C4-2B (cell line): ENCODE measurements around the gene EFCAB6.

Experiments used
- H3K27ac ChIP-seq: fragments of 450-650 bp; 2 replicates; pipeline ENCODE4 v1.5.1; 2017
- ZFX ChIP-seq: fragments of 450-650 bp; IDR thresholded peaks from 2 replicates; pipeline ENCODE4 v1.6.1; 2017
- TF ChIP-seq, protein P1 (sequence below): fragments of 450-650 bp; conservative IDR thresholded peaks from 2 replicates; pipeline ENCODE4 v1.5.1; 2017; ENCODE audit warnings: mild to moderate bottlenecking

EFCAB6 gene

DNA sequence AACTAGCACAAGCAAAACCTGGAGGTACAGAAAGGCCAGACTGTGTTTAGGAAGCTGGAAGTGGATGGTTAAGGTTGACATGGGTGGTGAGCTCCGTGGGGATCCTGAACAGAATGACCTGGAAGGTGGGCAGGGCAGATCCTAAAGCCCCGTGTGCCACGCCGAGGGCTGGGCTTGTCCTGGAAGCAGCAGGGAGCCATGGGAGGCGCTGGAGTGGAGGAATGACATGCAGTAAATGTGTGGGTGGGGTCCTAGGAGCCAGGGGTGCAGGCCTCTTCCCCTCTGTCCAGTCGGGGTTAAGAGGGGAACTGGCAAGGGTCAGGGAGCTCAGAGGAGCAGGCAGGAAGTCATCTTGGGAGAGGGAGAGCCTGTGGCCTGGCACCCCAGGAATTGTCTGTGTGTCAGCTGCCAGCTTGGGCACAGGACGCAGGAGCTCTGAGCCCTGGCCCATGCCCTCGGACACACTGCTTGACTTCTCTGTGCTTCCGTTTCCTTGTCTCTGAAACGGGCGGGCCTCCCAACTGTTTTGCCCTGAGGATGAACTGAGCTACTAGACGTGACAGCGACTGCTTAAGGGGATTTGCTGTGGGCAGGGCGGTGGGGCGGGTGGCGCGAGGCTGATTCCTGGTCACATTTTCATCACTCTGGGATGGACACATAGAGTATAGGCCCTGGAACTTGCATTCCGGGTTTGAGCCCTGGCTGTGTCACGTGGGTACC, 324.6 kb downstream of the EFCAB6 start:
- no peak overlapping the region for H3K27ac ChIP-seq
- TF ChIP-seq ZFX = no peak
- TF ChIP-seq, protein P1, sequence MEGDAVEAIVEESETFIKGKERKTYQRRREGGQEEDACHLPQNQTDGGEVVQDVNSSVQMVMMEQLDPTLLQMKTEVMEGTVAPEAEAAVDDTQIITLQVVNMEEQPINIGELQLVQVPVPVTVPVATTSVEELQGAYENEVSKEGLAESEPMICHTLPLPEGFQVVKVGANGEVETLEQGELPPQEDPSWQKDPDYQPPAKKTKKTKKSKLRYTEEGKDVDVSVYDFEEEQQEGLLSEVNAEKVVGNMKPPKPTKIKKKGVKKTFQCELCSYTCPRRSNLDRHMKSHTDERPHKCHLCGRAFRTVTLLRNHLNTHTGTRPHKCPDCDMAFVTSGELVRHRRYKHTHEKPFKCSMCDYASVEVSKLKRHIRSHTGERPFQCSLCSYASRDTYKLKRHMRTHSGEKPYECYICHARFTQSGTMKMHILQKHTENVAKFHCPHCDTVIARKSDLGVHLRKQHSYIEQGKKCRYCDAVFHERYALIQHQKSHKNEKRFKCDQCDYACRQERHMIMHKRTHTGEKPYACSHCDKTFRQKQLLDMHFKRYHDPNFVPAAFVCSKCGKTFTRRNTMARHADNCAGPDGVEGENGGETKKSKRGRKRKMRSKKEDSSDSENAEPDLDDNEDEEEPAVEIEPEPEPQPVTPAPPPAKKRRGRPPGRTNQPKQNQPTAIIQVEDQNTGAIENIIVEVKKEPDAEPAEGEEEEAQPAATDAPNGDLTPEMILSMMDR = no peak

DNA sequence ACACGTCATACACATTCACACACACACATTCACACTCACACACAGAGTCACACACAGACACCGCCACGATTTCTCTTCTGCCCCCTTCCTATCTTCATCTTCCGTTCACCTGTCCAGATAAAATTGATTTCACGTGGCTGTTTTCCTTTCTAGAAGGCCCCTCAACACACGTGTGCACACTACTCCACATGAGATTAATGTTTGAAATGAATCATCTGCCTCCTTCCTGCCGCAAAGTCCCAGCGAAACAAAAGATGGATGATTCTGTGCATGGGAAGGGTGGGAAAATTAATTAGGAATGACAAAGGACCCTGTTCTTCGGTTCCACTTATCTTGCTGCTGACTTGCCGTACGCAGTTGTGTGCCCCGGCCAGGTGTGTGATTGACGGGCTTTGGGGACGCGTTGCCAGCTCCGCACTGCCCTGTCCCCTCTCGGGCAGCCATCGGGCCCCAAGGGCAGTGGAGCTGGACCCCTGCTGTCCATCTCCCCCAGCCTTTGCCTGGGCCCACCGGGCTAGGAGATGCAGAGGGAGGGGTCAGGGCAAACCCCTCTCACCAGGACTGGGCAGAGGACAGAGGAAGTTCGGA, 326.5 kb downstream of the EFCAB6 start:
- TF ChIP-seq, protein P1 = no peak
- no peak for TF ChIP-seq ZFX
- no peak overlapping the region for H3K27ac ChIP-seq

DNA sequence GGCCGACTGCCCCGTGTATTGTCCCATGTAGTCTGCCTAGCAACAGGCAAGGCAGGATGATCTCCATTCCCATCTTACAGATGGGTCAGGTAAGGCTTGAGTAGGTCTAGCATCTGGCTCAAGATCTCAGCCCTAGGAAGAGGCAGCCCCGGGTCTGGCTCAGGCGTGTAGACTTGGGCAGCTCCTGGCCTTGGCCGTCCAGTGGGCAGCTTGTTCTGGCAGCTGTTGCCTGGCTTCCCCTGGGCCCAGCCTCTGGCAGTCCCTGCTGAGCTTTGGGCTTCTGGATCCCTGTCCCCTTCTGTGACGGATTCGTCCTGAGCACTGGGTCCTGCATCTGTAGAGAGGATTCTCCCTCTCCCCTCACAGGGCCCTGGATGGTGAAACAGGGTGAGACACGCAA, 327.9 kb downstream of the EFCAB6 start:
- TF ChIP-seq ZFX = no peak
- TF ChIP-seq, protein P1 = no peak
- no peak overlapping the region for H3K27ac ChIP-seq

DNA sequence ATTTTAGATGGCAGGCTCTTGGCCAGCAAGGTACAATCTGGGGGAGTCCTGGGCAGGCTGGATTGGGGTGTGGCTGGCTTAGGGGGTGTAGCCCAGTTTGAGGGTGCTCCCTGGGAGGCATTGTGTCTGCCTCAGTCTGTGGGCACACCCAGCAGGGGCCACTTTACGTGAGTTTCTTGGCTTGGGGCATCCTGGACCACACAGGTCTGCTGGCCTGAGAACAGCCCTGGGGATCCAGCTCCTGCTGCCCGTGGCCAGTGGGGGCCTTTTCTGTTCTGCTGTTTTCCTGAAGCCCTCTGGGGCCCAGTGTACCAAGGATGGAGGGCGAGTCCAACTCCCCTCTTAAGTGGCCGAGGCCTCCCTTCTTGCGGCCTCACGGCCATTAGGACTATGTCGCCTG, 328.4 kb downstream of the EFCAB6 start:
- TF ChIP-seq, protein P1 = no peak
- TF ChIP-seq ZFX = no peak
- H3K27ac ChIP-seq = no peak overlapping the region

DNA sequence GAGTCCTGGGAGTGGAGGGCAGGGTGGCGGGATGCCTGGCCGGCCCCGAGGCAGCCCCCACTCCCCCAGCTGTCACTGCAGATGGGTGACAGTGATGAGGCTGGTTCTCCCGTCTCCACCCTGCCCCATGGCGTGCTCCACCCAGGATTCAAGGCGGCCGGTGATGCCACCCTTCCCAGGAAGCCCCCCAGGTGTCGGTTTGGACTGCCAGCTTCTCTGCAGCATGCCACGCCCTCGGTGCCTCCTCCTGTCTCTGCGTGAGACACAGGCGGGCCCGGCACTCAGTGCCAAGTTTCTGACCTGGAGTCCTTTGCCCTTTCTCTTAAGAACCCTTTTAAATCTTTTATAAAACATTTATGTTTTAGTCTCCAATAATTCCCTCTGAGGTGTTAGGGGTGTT, 328.8 kb downstream of the EFCAB6 start:
- TF ChIP-seq, protein P1 = no peak
- no peak for TF ChIP-seq ZFX

DNA sequence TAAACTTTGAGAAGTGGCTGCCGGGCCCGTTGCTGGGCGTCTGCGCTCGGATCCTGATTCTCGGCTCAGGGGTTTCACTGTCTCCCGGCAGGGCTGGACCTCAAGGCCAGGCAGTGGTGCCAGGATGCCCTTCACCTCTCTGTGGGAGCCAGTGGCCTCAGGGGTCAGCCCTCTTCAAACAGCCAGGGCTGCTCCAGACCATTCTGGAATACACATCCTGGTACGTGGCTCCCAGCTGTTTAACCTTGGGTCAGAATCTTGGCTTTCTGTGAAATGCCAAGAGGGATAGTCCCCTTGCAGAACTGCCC, 329.8 kb downstream of the EFCAB6 start:
- TF ChIP-seq, protein P1 = no peak
- no peak for TF ChIP-seq ZFX
- no peak overlapping the region for H3K27ac ChIP-seq

More for the DNA sequence above, 328.8 kb downstream of the EFCAB6 start:
- no peak overlapping the region for H3K27ac ChIP-seq

DNA sequence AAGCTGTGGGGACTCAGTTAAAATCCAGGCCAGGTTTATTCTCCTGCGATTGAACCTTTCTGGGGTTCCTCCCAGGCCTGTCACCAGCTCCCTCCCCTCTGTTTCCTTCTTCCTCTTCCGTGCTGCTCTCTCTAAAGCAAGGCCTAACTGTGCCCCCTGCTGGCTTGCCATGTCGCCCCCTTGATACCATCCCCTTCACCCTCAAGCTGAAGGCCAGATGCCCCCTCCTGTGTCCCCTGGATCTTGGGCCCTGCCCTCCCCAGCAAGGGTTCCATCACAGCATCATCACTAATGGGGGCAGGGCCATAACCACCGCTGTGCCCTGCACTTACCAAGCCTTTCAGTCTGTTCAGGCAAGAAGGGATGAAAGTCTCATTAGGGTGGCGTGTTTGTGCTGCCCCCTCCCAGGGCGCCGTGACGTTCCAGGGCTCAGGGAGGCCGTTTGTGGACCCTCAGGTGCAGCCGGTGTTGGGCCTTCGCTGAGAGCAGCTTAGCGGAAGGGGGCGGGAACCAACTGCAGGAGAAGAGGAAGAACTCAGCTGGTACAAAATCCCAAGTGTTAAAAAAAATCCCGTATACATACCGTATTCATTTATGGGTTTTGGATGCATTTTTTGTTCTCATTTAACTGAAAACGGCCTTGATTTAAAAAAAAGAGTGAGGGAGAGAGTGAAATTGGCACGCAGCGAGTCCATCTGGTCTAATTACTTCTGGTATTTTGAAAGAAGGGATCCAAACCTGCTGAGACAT, 330.4 kb downstream of the EFCAB6 start:
- H3K27ac ChIP-seq = no peak overlapping the region
- TF ChIP-seq, protein P1 = no peak; the same call in 1 of the 2 replicates
- TF ChIP-seq ZFX = no peak
